ENCODE measurements around the gene SLC17A2.

GRCh38 chr6:25963426-25964123 is 33.1 kb upstream of the SLC17A2 start:
- TF ChIP-seq, protein P1, sequence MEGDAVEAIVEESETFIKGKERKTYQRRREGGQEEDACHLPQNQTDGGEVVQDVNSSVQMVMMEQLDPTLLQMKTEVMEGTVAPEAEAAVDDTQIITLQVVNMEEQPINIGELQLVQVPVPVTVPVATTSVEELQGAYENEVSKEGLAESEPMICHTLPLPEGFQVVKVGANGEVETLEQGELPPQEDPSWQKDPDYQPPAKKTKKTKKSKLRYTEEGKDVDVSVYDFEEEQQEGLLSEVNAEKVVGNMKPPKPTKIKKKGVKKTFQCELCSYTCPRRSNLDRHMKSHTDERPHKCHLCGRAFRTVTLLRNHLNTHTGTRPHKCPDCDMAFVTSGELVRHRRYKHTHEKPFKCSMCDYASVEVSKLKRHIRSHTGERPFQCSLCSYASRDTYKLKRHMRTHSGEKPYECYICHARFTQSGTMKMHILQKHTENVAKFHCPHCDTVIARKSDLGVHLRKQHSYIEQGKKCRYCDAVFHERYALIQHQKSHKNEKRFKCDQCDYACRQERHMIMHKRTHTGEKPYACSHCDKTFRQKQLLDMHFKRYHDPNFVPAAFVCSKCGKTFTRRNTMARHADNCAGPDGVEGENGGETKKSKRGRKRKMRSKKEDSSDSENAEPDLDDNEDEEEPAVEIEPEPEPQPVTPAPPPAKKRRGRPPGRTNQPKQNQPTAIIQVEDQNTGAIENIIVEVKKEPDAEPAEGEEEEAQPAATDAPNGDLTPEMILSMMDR (IDR thresholded peaks at IDR 0.05 in 8 of 11, conservative IDR thresholded peaks at IDR 0.05 in 3 of 11) = no peak
- TF ChIP-seq POLR2AphosphoS5 (IDR thresholded peaks at IDR 0.05) (no peak), POLR2A (IDR thresholded peaks at IDR 0.05) (no peak)

All from spleen (tissue), 7 donors.